Loucy (cell line): ENCODE results near the gene RPTOR.

Experiments used
- H2AFZ ChIP-seq: fragments of 200-600 bp; sonication (generic); 2 replicates; pipeline ENCODE4 v1.6.0; 2016; ENCODE audit warnings: antibody characterized with exemption, mild to moderate bottlenecking, low read length, moderate library complexity
- H3F3A ChIP-seq: fragments of 200-600 bp; 2 replicates; pipeline ENCODE4 v1.6.0; 2016; ENCODE audit warnings: antibody characterized with exemption, low read depth, mild to moderate bottlenecking
- H3K27me3 ChIP-seq: fragments of 200-600 bp; sonication (generic); 2 replicates; pipeline ENCODE4 v1.6.1; 2014; ENCODE audit warnings: low read length, mild to moderate bottlenecking; ENCODE audit not compliant: insufficient read depth, poor library complexity, severe bottlenecking
- H3K36me3 ChIP-seq: fragments of 200-600 bp; sonication (generic); 2 replicates; pipeline ENCODE4 v1.6.1; 2016; ENCODE audit warnings: low read length; ENCODE audit not compliant: insufficient read depth
- H3K4me1 ChIP-seq: fragments of 200-600 bp; sonication (generic); 2 replicates; pipeline ENCODE4 v1.5.1; 2014; ENCODE audit warnings: low read length, mild to moderate bottlenecking; ENCODE audit not compliant: insufficient read depth, poor library complexity, severe bottlenecking
- H3K4me2 ChIP-seq: fragments of 200-600 bp; sonication (generic); 2 replicates; pipeline ENCODE4 v1.6.0; 2014; ENCODE audit warnings: antibody characterized with exemption, low read length, low read depth, mild to moderate bottlenecking; ENCODE audit not compliant: poor library complexity, severe bottlenecking
- H3K4me3 ChIP-seq: fragments of 200-600 bp; sonication (generic); 2 replicates; pipeline ENCODE4 v1.5.1; 2014; ENCODE audit warnings: low read length, mild to moderate bottlenecking, mixed read lengths; ENCODE audit not compliant: poor library complexity, severe bottlenecking
- H3K79me2 ChIP-seq: fragments of 200-600 bp; sonication (generic); 2 replicates; pipeline ENCODE4 v1.6.1; 2014; ENCODE audit warnings: low read length; ENCODE audit not compliant: insufficient read depth
- H3K9ac ChIP-seq: fragments of 200-600 bp; sonication (generic); 2 replicates; pipeline ENCODE4 v1.6.0; 2014; ENCODE audit warnings: mild to moderate bottlenecking, low read depth, low read length, moderate library complexity; ENCODE audit not compliant: poor library complexity, severe bottlenecking
- H3K9me2 ChIP-seq: fragments of 200-600 bp; sonication (generic); replicated peaks from 2 replicates; pipeline ENCODE4 v1.6.1; 2016; ENCODE audit warnings: low read depth, low read length, mixed read lengths
- H3K9me3 ChIP-seq: fragments of 200-600 bp; sonication (generic); 2 replicates; pipeline ENCODE4 v1.6.1; 2014; ENCODE audit warnings: mild to moderate bottlenecking, antibody characterized with exemption, low read length, low read depth; ENCODE audit not compliant: insufficient read depth
- H4K20me1 ChIP-seq: fragments of 200-600 bp; sonication (generic); 2 replicates; pipeline ENCODE4 v1.6.0; 2014; ENCODE audit warnings: antibody characterized with exemption, low read length, mild to moderate bottlenecking; ENCODE audit not compliant: insufficient read depth, poor library complexity, severe bottlenecking
- CTCF ChIP-seq: fragments of 200-600 bp; sonication (generic); conservative IDR thresholded peaks from 2 replicates; pipeline ENCODE4 v1.5.1; 2014; ENCODE audit warnings: mild to moderate bottlenecking, antibody characterized with exemption, low read length
- EZH2phosphoT487 ChIP-seq: fragments of 200-600 bp; IDR thresholded peaks from 2 replicates; pipeline ENCODE4 v1.6.1; 2018; ENCODE audit warnings: antibody characterized with exemption, mild to moderate bottlenecking, moderate library complexity, borderline replicate concordance

The RPTOR gene

GRCh38 chr17:81002013-81002384, 457.4 kb downstream of the RPTOR start:
- Histone ChIP-seq H3K27me3 (no peaks in the 10 kb centered on the region), H4K20me1 (no peaks in the 10 kb centered on the region), H2AFZ (no peak overlapping the region), H3K4me3 (no peak overlapping the region), H3K4me1 (no peaks in the 10 kb centered on the region), H3K79me2 (no peaks in the 10 kb centered on the region), H3K36me3 (peaks cover 15% of the 10 kb centered on the region; the same call in 1 of the 2 replicates), H3K9me3 (no peaks in the 10 kb centered on the region), H3F3A (no peaks in the 10 kb centered on the region), H3K9me2 (no peaks in the 10 kb centered on the region), H3K4me2 (no peak overlapping the region), H3K9ac (no peak overlapping the region)
- no peak for TF ChIP-seq EZH2phosphoT487
- TF ChIP-seq CTCF: no peak

GRCh38 chr17:81002409-81003361, 458.0 kb downstream of the RPTOR start:
- Histone ChIP-seq H3K9me3 (no peaks in the 10 kb centered on the region), H3K4me3 (no peak overlapping the region), H3K9me2 (no peaks in the 10 kb centered on the region), H3F3A (no peaks in the 10 kb centered on the region), H3K79me2 (no peaks in the 10 kb centered on the region), H3K4me2 (no peak overlapping the region), H3K9ac (no peak overlapping the region), H2AFZ (no peak overlapping the region), H3K36me3 (peaks cover 11% of the 10 kb centered on the region; the same call in 1 of the 2 replicates), H3K27me3 (no peaks in the 10 kb centered on the region), H3K4me1 (no peaks in the 10 kb centered on the region), H4K20me1 (no peaks in the 10 kb centered on the region)
- TF ChIP-seq EZH2phosphoT487 (no peak), CTCF (no peak)

GRCh38 chr17:81003711-81004475, 459.3 kb downstream of the RPTOR start:
- Histone ChIP-seq H3K4me3 (no peak overlapping the region), H3K4me2 (no peak overlapping the region), H3K9me2 (no peaks in the 10 kb centered on the region), H3K9ac (no peak overlapping the region), H3K79me2 (no peaks in the 10 kb centered on the region), H4K20me1 (no peaks in the 10 kb centered on the region), H3K27me3 (no peaks in the 10 kb centered on the region), H3K9me3 (no peaks in the 10 kb centered on the region), H3K4me1 (no peaks in the 10 kb centered on the region), H3F3A (no peaks in the 10 kb centered on the region), H2AFZ (no peak overlapping the region), H3K36me3 (peaks cover 5% of the 10 kb centered on the region; the same call in 1 of the 2 replicates)
- TF ChIP-seq CTCF (no peak), EZH2phosphoT487 (no peak)
